GM12878 (cell line): Measurements from ENCODE around the gene FCGR3A. TPM values are rescaled to one million over a fixed set of nuclear protein-coding genes. Genes with fewer than 3 reads are reported as not detected.
"Not testable (repeated sequence)": the region's sequence is repeated elsewhere in the genome, so short reads cannot be mapped to it uniquely, and the experiment has no call there.

Source experiments
- ATAC-seq: fragments of 200-7000 bp; cut with Tn5 transposase; 3 replicates; pipeline ENCODE4 v1.9.1; 2020; ENCODE audit warnings: mild to moderate bottlenecking, moderate library complexity
- BruUV-seq: library from RNA; stranded (reverse); fragments of 400-500 nt; replicated peaks from 2 replicates; lab custom pipeline; 2021; lab: Mats Ljungman, UMichigan
- CTCF ChIA-PET: fragments of 300-600 bp; sonication (Branson Sonifier 250); formaldehyde crosslinking; extraction: SDS; loops from one replicate; lab custom pipeline; 2021; ENCODE audit warnings: inconsistent platforms; lab: Yijun Ruan, JAX
- POLR2A ChIA-PET: fragments of 350-600 bp; formaldehyde crosslinking; extraction: SDS; loops from one replicate; lab custom pipeline; 2021; ENCODE audit warnings: inconsistent platforms; lab: Charles Lee
- RAD21 ChIA-PET: fragments of 300-600 bp; sonication (Branson Sonifier 250); formaldehyde crosslinking; loops from one replicate; lab custom pipeline; 2023; ENCODE audit warnings: antibody characterized with exemption; ENCODE audit not compliant: unreplicated experiment; lab: Charles Lee
- SMC1A ChIA-PET: fragments of 300-600 bp; sonication (Branson Sonifier 250); formaldehyde crosslinking; loops from one replicate; lab custom pipeline; 2023; ENCODE audit not compliant: unreplicated experiment, uncharacterized antibody; lab: Charles Lee
- DNase-seq: peaks from one replicate; pipeline ENCODE4 v3.0.0-alpha.2; 2011; ENCODE audit warnings: low read depth, low spot score
- FAIRE-seq: peaks from 3 replicates; lab custom pipeline; 2011; peaks lifted over from hg19 to GRCh38; lab: Jason Lieb, UNC
- H2AFZ ChIP-seq: 2 replicates; pipeline ENCODE4 v1.6.0; 2011; ENCODE audit warnings: low read depth, low read length, control low read depth; ENCODE audit not compliant: control insufficient read depth
- H3K27ac ChIP-seq: 2 replicates; pipeline ENCODE4 v1.5.1; 2011; ENCODE audit warnings: control low read depth; ENCODE audit not compliant: control insufficient read depth, insufficient read depth
- H3K27me3 ChIP-seq, 2 experiments: replicated peaks in 1 of 2; 2 replicates each; pipeline versions ENCODE4 v1.6.0 to v1.6.1; 2011; ENCODE audit warnings: low read length in 1 of 2; ENCODE audit not compliant: control insufficient read depth in 2 of 2, insufficient read depth in 2 of 2
- H3K36me3 ChIP-seq, 2 experiments: 2 replicates each; pipeline ENCODE4 v1.5.1; 2011; ENCODE audit warnings: low read length in 1 of 2; ENCODE audit not compliant: control insufficient read depth in 2 of 2, insufficient read depth in 2 of 2
- H3K4me1 ChIP-seq: 2 replicates; pipeline ENCODE4 v1.6.1; 2011; ENCODE audit warnings: mild to moderate bottlenecking, low read length, moderate library complexity, mixed read lengths; ENCODE audit not compliant: control insufficient read depth, insufficient read depth
- H3K4me2 ChIP-seq: 2 replicates; pipeline ENCODE4 v1.6.0; 2011; ENCODE audit warnings: control low read depth; ENCODE audit not compliant: control insufficient read depth, insufficient read depth
- H3K4me3 ChIP-seq: fragments of 200-600 bp; sonication (generic); 2 replicates; pipeline ENCODE4 v1.5.1; 2016
- H3K79me2 ChIP-seq: 2 replicates; pipeline ENCODE4 v1.6.0; 2011; ENCODE audit warnings: low read length; ENCODE audit not compliant: control insufficient read depth, insufficient read depth
- H3K9ac ChIP-seq: 2 replicates; pipeline ENCODE4 v1.8.0; 2011; ENCODE audit warnings: low read length, control low read depth, mixed read lengths; ENCODE audit not compliant: control insufficient read depth, insufficient read depth
- H3K9me3 ChIP-seq: replicated peaks from 3 replicates; pipeline ENCODE4 v1.5.1; 2011; ENCODE audit warnings: mild to moderate bottlenecking, low read length; ENCODE audit not compliant: control insufficient read depth, insufficient read depth
- H4K20me1 ChIP-seq: 2 replicates; pipeline ENCODE4 v1.6.0; 2011; ENCODE audit not compliant: control insufficient read depth, insufficient read depth
- ETV6 ChIP-seq, 2 experiments: fragments of 450-650 bp in 1 of 2; IDR thresholded peaks in 1 of 2; conservative IDR thresholded peaks in 1 of 2; 2 replicates each; pipeline ENCODE4 v1.6.1; 2014; ENCODE audit warnings: antibody characterized with exemption in 1 of 2, borderline replicate concordance in 1 of 2, low read depth in 1 of 2, mild to moderate bottlenecking in 1 of 2, moderate library complexity in 1 of 2
- RAD21 ChIP-seq: IDR thresholded peaks from 2 replicates; pipeline ENCODE4 v1.6.1; 2011; ENCODE audit warnings: mild to moderate bottlenecking, low read depth, low read length, moderate library complexity; ENCODE audit not compliant: insufficient read depth
- RUNX3 ChIP-seq: IDR thresholded peaks from 2 replicates; pipeline ENCODE4 v1.6.1; 2012; ENCODE audit warnings: low read length, inconsistent platforms
- WGBS: methylation state at CpG from one replicate; pipeline ENCODE4 v1.1.6; 2016; ENCODE audit warnings: low lambda C conversion rate; ENCODE audit not compliant: insufficient replicate concordance, insufficient coverage; ENCODE audit errors: missing lambda C conversion rate; 5-methylcytosine and 5-hydroxymethylcytosine counted together
- in situ Hi-C: fragments of 300-500 bp; cut with MboI; formaldehyde crosslinking; loops from 9 replicates; pipeline ENCODE4 v1.14.3; 2018; ENCODE audit warnings: mixed read lengths
- intact Hi-C: fragments of 100-400 bp; cut with micrococcal nuclease; formaldehyde crosslinking; loops from one replicate; pipeline ENCODE4 v1.14.2; 2022; ENCODE audit not compliant: unreplicated experiment
- polyA plus RNA-seq, 11 experiments: library from polyadenylated mRNA; depleted of rRNA in 4 of 11; unstranded in 6 of 11; stranded (reverse) in 5 of 11; fragments of >200 nt; fragmentation: Nextera tagmentation in 4 of 11; fragmentation: Illumina TruSeq in 1 of 11; extraction: Ambion mirVana in 4 of 11; extraction: Trizol in 1 of 11; gene quantifications; 1 replicate in 1 of 11; 2 replicates in 10 of 11; pipeline versions ENCODE4 v1.2.1 to v1.2.3, GENCODE V29; 2011 to 2016; ENCODE audit warnings: inconsistent platforms in 2 of 11, missing spikeins in 2 of 11, low read depth in 1 of 11
- total RNA-seq, 4 experiments: library from RNA; depleted of rRNA in 3 of 4; stranded (reverse); fragments of >200 nt in 3 of 4; fragmentation: Illumina TruSeq in 1 of 4; extraction: Trizol in 1 of 4; gene quantifications; 2 replicates each; pipeline versions ENCODE4 v1.2.1 to v1.2.3, GENCODE V29; 2013 to 2021

FCGR3A gene
- total and polyA plus RNA-seq, 10 of the 15 experiments (the other 5 are each of a cell fraction or from before 2014, with no cell fraction given) = 0.09 to 0.10 TPM; not detected in 8

GRCh38 chr1:161560960-161561715 lies 11.5 kb upstream of the FCGR3A start:
- H4K20me1 ChIP-seq, H3K4me2 ChIP-seq, FAIRE-seq, H3K4me3 ChIP-seq, RAD21 ChIA-PET, H3K27ac ChIP-seq, H3K4me1 ChIP-seq, SMC1A ChIA-PET, H3K9me3 ChIP-seq, H3K36me3 ChIP-seq, H3K27me3 ChIP-seq, intact Hi-C loops, CTCF ChIA-PET, BruUV-seq, H3K9ac ChIP-seq, H2AFZ ChIP-seq, H3K79me2 ChIP-seq, POLR2A ChIA-PET: not testable (repeated sequence)
- WGBS = 5% methylated on average over 4 of the region's 4 CpGs
- TF ChIP-seq RAD21 (peak; percentile 27; the same call in 1 of the 2 replicates), RUNX3 (0 out of 2 replicates have a peak, but pooled peaks have one; percentile 13), ETV6 (conservative IDR thresholded peaks at IDR 0.05 in 1 of 2, IDR thresholded peaks at IDR 0.05 in 1 of 2; ENCODE audit: borderline replicate concordance in 1 of 2, low read depth in 1 of 2) (peak in 1 of 2 experiments; percentile 92; a peak in 2 of 4 replicates)
- in situ Hi-C loops = loop anchor here (10.0 kb wide), 1 partner anchor 94 kb away; no protein-coding TSS in a partner anchor
- DNase-seq (peak; percentile 37), ATAC-seq (peak; percentile 71)

GRCh38 chr1:161557506-161558450 lies 8.2 kb upstream of the FCGR3A start:
- H3K9me3 ChIP-seq, DNase-seq, H3K27me3 ChIP-seq, CTCF ChIA-PET, RAD21 ChIA-PET, H2AFZ ChIP-seq, H3K27ac ChIP-seq, intact Hi-C loops, POLR2A ChIA-PET, BruUV-seq, SMC1A ChIA-PET, FAIRE-seq, H3K4me1 ChIP-seq, H3K9ac ChIP-seq, H4K20me1 ChIP-seq, ATAC-seq, H3K4me2 ChIP-seq, H3K4me3 ChIP-seq, H3K36me3 ChIP-seq, H3K79me2 ChIP-seq, in situ Hi-C loops: not testable (repeated sequence)
- WGBS = 49% methylated on average over 4 of the region's 6 CpGs

GRCh38 chr1:161556990-161557389 lies 7.4 kb upstream of the FCGR3A start:
- POLR2A ChIA-PET, SMC1A ChIA-PET, H3K79me2 ChIP-seq, ATAC-seq, H2AFZ ChIP-seq, CTCF ChIA-PET, intact Hi-C loops, in situ Hi-C loops, H3K27ac ChIP-seq, H3K9ac ChIP-seq, H3K36me3 ChIP-seq, BruUV-seq, H3K27me3 ChIP-seq, H3K4me2 ChIP-seq, FAIRE-seq, RAD21 ChIA-PET, DNase-seq, H4K20me1 ChIP-seq, H3K4me1 ChIP-seq, H3K4me3 ChIP-seq, H3K9me3 ChIP-seq: not testable (repeated sequence)
- WGBS = 100% methylated on average over 1 of the region's 2 CpGs
